NK-92 treated with Interleukin-12 subunit alpha and Interleukin-12 subunit beta, amount 100 ng/mL, for 24 hours (cell line): ENCODE data around the gene EMID1.

Experiments used
- DNase-seq: peaks from one replicate; lab custom pipeline; 2025; lab: John Stamatoyannopoulos, UW

EMID1 gene

GRCh38 chr22:29298641-29299040 is 92.9 kb downstream of the EMID1 start:
- no peak for DNase-seq

- no peak for DNase-seq
These were observed 93.6 kb downstream of the EMID1 start for GRCh38 chr22:29299136-29299900.

GRCh38 chr22:29300467-29300806 is 94.7 kb downstream of the EMID1 start:
- DNase-seq, result no peak

- DNase-seq, result no peak
These were observed 95.3 kb downstream of the EMID1 start for GRCh38 chr22:29300807-29301601.

GRCh38 chr22:29301716-29302401 is 96.2 kb downstream of the EMID1 start:
- no peak for DNase-seq

GRCh38 chr22:29302402-29302680 is 96.6 kb downstream of the EMID1 start:
- DNase-seq, result no peak

GRCh38 chr22:29302681-29303465 is 97.2 kb downstream of the EMID1 start:
- no peak for DNase-seq

- no peak for DNase-seq
These were observed 100.1 kb downstream of the EMID1 start for GRCh38 chr22:29305836-29306174.

GRCh38 chr22:29306175-29306834 is 100.6 kb downstream of the EMID1 start, which contains the start of gene GAS2L1:
Gene GAS2L1, plus strand, starts transcription at chr22:29306650. Its CDS starts 1,456 bp downstream, at chr22:29308106.
- no peak for DNase-seq

- DNase-seq, result no peak
These were observed 101.3 kb downstream of the EMID1 start for GRCh38 chr22:29306835-29307595.

GRCh38 chr22:29307596-29308147 is 102.0 kb downstream of the EMID1 start:
- DNase-seq, result no peak

GRCh38 chr22:29308148-29308790 is 102.6 kb downstream of the EMID1 start:
- DNase-seq, result no peak

GRCh38 chr22:29308791-29309262 is 103.1 kb downstream of the EMID1 start:
- no peak for DNase-seq
